HUDEP-2 (cell line): Measurements from ENCODE around the gene RNF175.
"Not testable (repeated sequence)": the region's sequence is repeated elsewhere in the genome, so short reads cannot be mapped to it uniquely, and the experiment has no call there.

Experiments
- DNase-seq, 76 experiments: peaks; one replicate each; lab custom pipeline; 2025; ENCODE audit not compliant: unreplicated experiment in 76 of 76; lab: John Stamatoyannopoulos, UW

The RNF175 gene

DNA sequence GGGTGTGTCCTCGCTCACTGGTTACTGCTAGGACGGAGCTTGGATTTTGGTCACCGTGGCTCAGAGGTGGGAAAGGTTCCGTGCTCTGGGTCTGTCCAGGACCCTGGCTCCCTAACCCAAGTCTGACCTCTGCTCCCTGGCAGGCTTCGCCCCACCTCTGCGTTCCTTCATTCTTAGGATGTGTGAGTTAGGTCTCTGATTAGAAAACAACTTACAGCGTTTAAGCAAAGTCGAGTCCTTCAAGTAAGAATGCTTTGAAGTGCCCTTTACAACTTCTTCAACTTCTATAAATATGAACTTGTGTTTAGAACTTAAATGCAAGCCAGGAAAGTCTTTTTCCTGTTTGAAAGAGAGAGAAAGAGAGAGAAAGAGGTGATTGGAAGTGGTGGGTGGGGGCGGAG is 74.9 kb downstream of the RNF175 start:
- no peak for DNase-seq

DNA sequence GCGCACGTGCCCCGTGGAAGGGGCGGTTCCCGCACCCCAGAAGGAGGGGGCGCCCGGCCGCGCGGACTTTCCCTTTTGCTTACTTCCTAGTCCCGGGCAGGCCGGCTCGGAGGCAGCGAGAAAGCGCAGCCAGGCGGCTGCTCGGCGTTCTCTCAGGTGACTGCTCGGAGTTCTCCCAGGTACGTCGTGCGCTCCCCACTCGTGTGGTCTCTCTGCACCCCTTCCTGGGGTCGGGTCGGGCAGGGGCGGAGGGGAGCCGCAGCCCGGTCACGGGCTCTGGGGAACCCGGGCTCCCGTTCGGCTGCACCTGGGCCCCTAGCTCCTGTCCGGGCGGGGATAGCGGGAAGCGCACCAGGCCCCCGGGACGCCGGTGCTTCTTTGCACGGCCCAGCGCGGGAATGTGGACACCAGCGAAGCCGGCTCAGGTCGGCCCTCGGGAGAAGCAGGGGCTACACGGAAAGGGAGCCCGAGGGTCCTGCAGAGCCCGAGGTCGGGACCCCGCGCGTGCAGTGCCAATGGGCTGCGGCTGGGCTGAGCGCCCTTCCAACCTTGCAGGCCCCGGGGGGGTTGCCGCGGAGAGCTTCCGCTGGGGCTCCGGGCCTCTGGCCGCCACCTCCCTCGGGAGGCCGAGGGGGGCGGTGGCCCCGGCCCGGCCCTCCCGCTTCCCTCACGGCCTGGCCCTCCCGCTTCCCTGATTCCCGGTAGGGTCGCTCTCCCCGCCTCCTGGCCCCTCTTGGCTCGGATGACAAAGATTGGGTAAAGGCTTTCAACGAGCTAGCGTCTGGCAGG is 75.4 kb downstream of the RNF175 start, which contains the start of gene TLR2:
TLR2 (plus strand) TSS at position 99 of the 789 bp plus-strand sequence. CDS start 18,628 bp downstream, outside the sequence.
- peak in 1 of 76 experiments; percentile 16 for DNase-seq

DNA sequence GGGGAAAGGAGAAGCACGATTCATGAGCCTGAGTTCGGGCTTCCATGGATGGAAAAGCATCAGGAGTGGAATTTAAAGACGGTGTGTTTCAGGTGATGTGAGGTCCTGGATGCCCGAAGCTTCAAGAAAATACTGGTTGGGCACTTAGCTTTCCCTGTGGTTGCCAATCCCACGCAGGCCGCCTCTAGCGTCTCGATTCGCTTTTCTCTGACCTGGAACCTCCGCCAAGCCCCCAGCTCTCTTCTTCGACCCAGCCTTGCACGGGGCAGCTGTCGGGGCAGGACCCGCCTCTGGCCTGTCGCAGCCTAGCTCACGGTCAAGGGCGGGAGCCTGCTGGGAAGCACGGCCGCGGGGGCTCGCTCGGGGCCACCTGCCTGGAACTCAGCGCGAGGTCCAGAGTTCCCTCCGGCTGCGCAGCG is 76.1 kb downstream of the RNF175 start:
- no peak for DNase-seq

GRCh38 chr4:153679486-153679885 is 80.3 kb downstream of the RNF175 start:
- DNase-seq, result no peak

- no peak for DNase-seq
These were observed 82.8 kb downstream of the RNF175 start for GRCh38 chr4:153676984-153677383.

- no peak for DNase-seq
These were observed 83.3 kb downstream of the RNF175 start for GRCh38 chr4:153676486-153676885.

- DNase-seq, result no peak
These were observed 90.0 kb downstream of the RNF175 start for GRCh38 chr4:153669838-153670237.

GRCh38 chr4:153668647-153669046 is 91.2 kb downstream of the RNF175 start:
- no peak for DNase-seq

- DNase-seq, result not testable (repeated sequence)
These were observed 93.3 kb downstream of the RNF175 start for GRCh38 chr4:153666505-153666904.

GRCh38 chr4:153663667-153664066 is 96.2 kb downstream of the RNF175 start:
- no peak for DNase-seq

GRCh38 chr4:153661908-153662307 is 97.9 kb downstream of the RNF175 start:
- no peak for DNase-seq

GRCh38 chr4:153661215-153661822 is 98.5 kb downstream of the RNF175 start:
- no peak for DNase-seq
